Gastrocnemius medialis (tissue), 4 donors: ENCODE results near the gene GRIK2. TPM values are rescaled to one million over a fixed set of nuclear protein-coding genes. Genes with fewer than 3 reads are reported as not detected.

Experiments
- ATAC-seq, 2 donors: fragments of 150-250 bp; one replicate each; pipeline ENCODE4 v1.9.1; 2016
- DNase-seq, 2 donors: peaks; one replicate each; pipeline ENCODE4 v3.0.0-alpha.2; 2019
- H3K27ac ChIP-seq, 4 donors: fragments of 200-600 bp; sonication (generic); 1 replicate in 1 of 4; 2 replicates in 3 of 4; pipeline ENCODE4 v1.5.1; 2016 to 2018; ENCODE audit warnings: mild to moderate bottlenecking in 2 of 4, moderate library complexity in 1 of 4
- H3K27me3 ChIP-seq, 3 donors: fragments of 200-600 bp; sonication (generic) in 2 of 3; 1 replicate in 1 of 3; 2 replicates in 2 of 3; pipeline versions ENCODE4 v1.5.1 to v1.6.0; 2016 to 2019; ENCODE audit warnings: mild to moderate bottlenecking in 1 of 3, moderate library complexity in 1 of 3
- H3K36me3 ChIP-seq, 2 donors: fragments of 200-600 bp; sonication (generic) in 1 of 2; one replicate each; pipeline ENCODE4 v1.5.1; 2017 to 2018
- H3K4me1 ChIP-seq, 2 donors: fragments of 200-600 bp; sonication (generic) in 1 of 2; one replicate each; pipeline ENCODE4 v1.5.1; 2016 to 2017; ENCODE audit warnings: mild to moderate bottlenecking in 2 of 2
- H3K4me3 ChIP-seq, 4 donors: fragments of 200-600 bp; sonication (generic) in 3 of 4; 1 replicate in 1 of 4; 2 replicates in 3 of 4; pipeline ENCODE4 v1.5.1; 2016 to 2019; ENCODE audit warnings: mild to moderate bottlenecking in 2 of 4
- H3K9me3 ChIP-seq, 3 donors: fragments of 200-600 bp; sonication (generic) in 2 of 3; 1 replicate in 1 of 3; 2 replicates in 2 of 3; pipeline ENCODE4 v1.5.1; 2016 to 2019
- POLR2A ChIP-seq, 2 donors: fragments of 450-650 bp; IDR thresholded peaks; one replicate each; pipeline ENCODE4 v1.6.1; 2017; ENCODE audit warnings: antibody characterized with exemption in 2 of 2, mild to moderate bottlenecking in 2 of 2, moderate library complexity in 2 of 2
- in situ Hi-C, 4 donors: fragments of 200-750 bp; cut with MboI; loops; one replicate each; pipeline versions ENCODE4 v1.15.0 to v1.8.0; 2017; ENCODE audit warnings: low sequenced_read_pairs in 4 of 4
- intact Hi-C: fragments of 100-400 bp; cut with DNase I; formaldehyde crosslinking; loops from one replicate; pipeline ENCODE4 v1.15.1; 2023; ENCODE audit warnings: low total_unique reads
- total RNA-seq, 4 donors: library from RNA; depleted of rRNA; stranded (reverse); fragments of >200 nt; gene quantifications; one replicate each; pipeline versions ENCODE4 v1.1.0 to v1.2.3, GENCODE V29; 2016
- TF ChIP-seq, protein P1 (sequence below), 5 experiments: fragments of 450-650 bp in 3 of 5; fragments of 200-600 bp in 2 of 5; sonication (generic) in 2 of 5; IDR thresholded peaks in 4 of 5; conservative IDR thresholded peaks in 1 of 5; 1 replicate in 4 of 5; 2 replicates in 1 of 5; pipeline ENCODE4 v1.5.1; 2016 to 2019; ENCODE audit warnings: antibody characterized with exemption in 5 of 5, mild to moderate bottlenecking in 3 of 5, moderate library complexity in 3 of 5

Gene GRIK2
- total RNA-seq, 4 donors from 2014 or later = 0.39 to 5.1 (median 0.79) TPM

DNA sequence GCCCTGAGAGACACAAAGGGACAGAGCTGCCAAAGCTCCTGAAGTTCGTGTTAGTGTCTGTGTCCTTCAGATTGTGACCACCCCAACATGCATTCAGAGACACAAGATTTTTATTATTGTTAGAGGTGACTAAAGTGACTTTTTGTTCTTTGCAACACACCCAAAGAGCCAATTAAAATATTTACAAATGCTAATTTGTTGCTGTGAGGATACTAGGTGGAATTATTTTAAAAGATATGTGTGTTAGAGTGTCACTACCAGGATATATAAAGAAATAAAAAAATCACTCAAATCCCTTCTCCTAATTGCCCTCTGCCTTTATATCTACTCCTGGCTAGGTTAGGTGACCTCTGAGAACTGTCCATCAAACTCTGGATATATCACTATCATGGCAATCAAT, 160.7 kb downstream of the GRIK2 start:
- DNase-seq (no peak), ATAC-seq (no peak)
- H3K4me1 ChIP-seq = no peaks in the 10 kb centered on the region
- H3K27ac ChIP-seq = no peak overlapping the region
- no peak overlapping the region for H3K4me3 ChIP-seq
- no peaks in the 10 kb centered on the region for H3K9me3 ChIP-seq
- intact Hi-C loops = no loop called here
- H3K36me3 ChIP-seq = no peaks in the 10 kb centered on the region
- H3K27me3 ChIP-seq = no peaks in the 10 kb centered on the region
- TF ChIP-seq, protein P1, sequence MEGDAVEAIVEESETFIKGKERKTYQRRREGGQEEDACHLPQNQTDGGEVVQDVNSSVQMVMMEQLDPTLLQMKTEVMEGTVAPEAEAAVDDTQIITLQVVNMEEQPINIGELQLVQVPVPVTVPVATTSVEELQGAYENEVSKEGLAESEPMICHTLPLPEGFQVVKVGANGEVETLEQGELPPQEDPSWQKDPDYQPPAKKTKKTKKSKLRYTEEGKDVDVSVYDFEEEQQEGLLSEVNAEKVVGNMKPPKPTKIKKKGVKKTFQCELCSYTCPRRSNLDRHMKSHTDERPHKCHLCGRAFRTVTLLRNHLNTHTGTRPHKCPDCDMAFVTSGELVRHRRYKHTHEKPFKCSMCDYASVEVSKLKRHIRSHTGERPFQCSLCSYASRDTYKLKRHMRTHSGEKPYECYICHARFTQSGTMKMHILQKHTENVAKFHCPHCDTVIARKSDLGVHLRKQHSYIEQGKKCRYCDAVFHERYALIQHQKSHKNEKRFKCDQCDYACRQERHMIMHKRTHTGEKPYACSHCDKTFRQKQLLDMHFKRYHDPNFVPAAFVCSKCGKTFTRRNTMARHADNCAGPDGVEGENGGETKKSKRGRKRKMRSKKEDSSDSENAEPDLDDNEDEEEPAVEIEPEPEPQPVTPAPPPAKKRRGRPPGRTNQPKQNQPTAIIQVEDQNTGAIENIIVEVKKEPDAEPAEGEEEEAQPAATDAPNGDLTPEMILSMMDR (IDR thresholded peaks at IDR 0.05 in 4 of 5, conservative IDR thresholded peaks at IDR 0.05 in 1 of 5) = no peak
- no peak for TF ChIP-seq POLR2A (IDR thresholded peaks at IDR 0.05)
- in situ Hi-C loops = no loop called here

GRCh38 chr6:101558712-101559111, 165.2 kb downstream of the GRIK2 start:
- no peak for ATAC-seq
- Histone ChIP-seq H3K36me3 (no peaks in the 10 kb centered on the region), H3K9me3 (no peaks in the 10 kb centered on the region), H3K4me1 (no peaks in the 10 kb centered on the region), H3K4me3 (no peak overlapping the region), H3K27ac (no peak overlapping the region), H3K27me3 (no peaks in the 10 kb centered on the region)
- TF ChIP-seq, protein P1 (IDR thresholded peaks at IDR 0.05 in 4 of 5, conservative IDR thresholded peaks at IDR 0.05 in 1 of 5) = no peak
- DNase-seq = no peak
- intact Hi-C loops (no loop called here), in situ Hi-C loops (no loop called here)

GRCh38 chr6:101572627-101573026, 179.1 kb downstream of the GRIK2 start:
- Histone ChIP-seq H3K36me3 (no peaks in the 10 kb centered on the region), H3K4me1 (no peaks in the 10 kb centered on the region), H3K27ac (no peak overlapping the region), H3K9me3 (no peaks in the 10 kb centered on the region), H3K4me3 (no peak overlapping the region), H3K27me3 (no peaks in the 10 kb centered on the region)
- TF ChIP-seq, protein P1 (IDR thresholded peaks at IDR 0.05 in 4 of 5, conservative IDR thresholded peaks at IDR 0.05 in 1 of 5) = no peak
- TF ChIP-seq POLR2A (IDR thresholded peaks at IDR 0.05) = no peak
- intact Hi-C loops = no loop called here
- ATAC-seq (no peak), DNase-seq (no peak)
- in situ Hi-C loops = no loop called here

GRCh38 chr6:101577091-101577490, 183.6 kb downstream of the GRIK2 start:
- H3K4me1 ChIP-seq = no peaks in the 10 kb centered on the region
- H3K9me3 ChIP-seq = no peaks in the 10 kb centered on the region
- no peaks in the 10 kb centered on the region for H3K36me3 ChIP-seq
- intact Hi-C loops (no loop called here), in situ Hi-C loops (no loop called here)
- TF ChIP-seq, protein P1 (IDR thresholded peaks at IDR 0.05 in 4 of 5, conservative IDR thresholded peaks at IDR 0.05 in 1 of 5) = no peak
- TF ChIP-seq POLR2A (IDR thresholded peaks at IDR 0.05) = no peak
- ATAC-seq (no peak), DNase-seq (no peak)
- no peak overlapping the region for H3K4me3 ChIP-seq
- H3K27me3 ChIP-seq = no peaks in the 10 kb centered on the region
- H3K27ac ChIP-seq = no peak overlapping the region

DNA sequence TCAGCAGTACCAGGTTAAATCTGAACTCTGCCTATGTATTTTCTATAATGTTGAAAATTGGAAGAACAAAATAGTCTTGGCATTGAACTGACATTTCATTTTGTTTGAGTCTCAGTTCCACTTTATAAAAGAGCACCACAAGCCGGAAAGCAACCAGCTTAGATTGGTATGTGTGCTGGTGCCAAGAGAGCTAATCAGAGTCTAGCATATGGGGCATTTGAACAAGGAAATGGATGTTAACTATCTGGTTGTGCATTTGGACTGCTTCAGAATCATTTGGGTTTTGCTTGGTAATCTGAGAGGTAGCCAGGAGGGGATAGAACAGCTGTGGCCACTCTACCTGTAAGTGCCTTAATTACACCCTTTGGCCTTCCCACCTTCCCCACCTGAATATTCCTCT, 184.8 kb downstream of the GRIK2 start:
- H3K27ac ChIP-seq = no peak overlapping the region
- DNase-seq (no peak), ATAC-seq (no peak)
- H3K27me3 ChIP-seq = no peaks in the 10 kb centered on the region
- no peaks in the 10 kb centered on the region for H3K4me1 ChIP-seq
- intact Hi-C loops (no loop called here), in situ Hi-C loops (no loop called here)
- no peaks in the 10 kb centered on the region for H3K9me3 ChIP-seq
- H3K36me3 ChIP-seq = no peaks in the 10 kb centered on the region
- H3K4me3 ChIP-seq = no peak overlapping the region
- TF ChIP-seq POLR2A (IDR thresholded peaks at IDR 0.05) = no peak
- TF ChIP-seq, protein P1 (IDR thresholded peaks at IDR 0.05 in 4 of 5, conservative IDR thresholded peaks at IDR 0.05 in 1 of 5) = no peak
